Activated CD8-positive, alpha-beta T cell treated with anti-CD3 and anti-CD28 coated beads for 36 hours (primary cell): ENCODE results near the gene KLHL29. TPM values are rescaled to one million over a fixed set of nuclear protein-coding genes. Genes with fewer than 3 reads are reported as not detected.

Source experiments
- ATAC-seq: fragments of 200-7000 bp; cut with Tn5 transposase; one replicate; pipeline ENCODE4 v1.10.0; 2021; ENCODE audit warnings: mild to moderate bottlenecking, moderate library complexity
- CTCF ChIA-PET: fragments of 350-600 bp; sonication (Branson Sonifier 250); formaldehyde crosslinking; loops from one replicate; lab custom pipeline; 2021; ENCODE audit warnings: antibody characterized with exemption; lab: Charles Lee
- POLR2A ChIA-PET: fragments of 350-600 bp; sonication (Branson Sonifier 250); formaldehyde crosslinking; loops from one replicate; lab custom pipeline; 2021; ENCODE audit warnings: antibody characterized with exemption; lab: Charles Lee
- DNase-seq: peaks from one replicate; pipeline ENCODE4 v3.0.0-alpha.2; 2020
- H3K27ac Mint-ChIP-seq: one replicate; pipeline ENCODE4 v1.8.0; 2021; ENCODE audit warnings: mild to moderate bottlenecking, mixed read lengths
- H3K27me3 Mint-ChIP-seq: one replicate; pipeline ENCODE4 v1.8.0; 2021; ENCODE audit warnings: mixed read lengths
- H3K36me3 Mint-ChIP-seq: one replicate; pipeline ENCODE4 v1.8.0; 2021; ENCODE audit warnings: low read depth, mixed read lengths
- H3K4me1 Mint-ChIP-seq: one replicate; pipeline ENCODE4 v1.8.0; 2021; ENCODE audit warnings: low read depth, mixed read lengths
- H3K4me3 Mint-ChIP-seq: one replicate; pipeline ENCODE4 v1.8.0; 2021; ENCODE audit warnings: mild to moderate bottlenecking, moderate library complexity, mixed read lengths
- H3K9me3 Mint-ChIP-seq: one replicate; pipeline ENCODE4 v1.8.0; 2021; ENCODE audit warnings: mixed read lengths
- intact Hi-C: fragments of 100-400 bp; cut with micrococcal nuclease; formaldehyde crosslinking; loops from one replicate; pipeline ENCODE4 v1.10.0; 2022
- total RNA-seq, 2 experiments: library from RNA; stranded (reverse); gene quantifications; one replicate each; pipeline ENCODE4 v1.2.3, GENCODE V29; 2021
- TF ChIP-seq, protein P1 (sequence below): fragments of 200-600 bp; IDR thresholded peaks from one replicate; pipeline ENCODE4 v1.8.0; 2022; ENCODE audit warnings: antibody characterized with exemption, mild to moderate bottlenecking

The KLHL29 gene
- total RNA-seq, 2 experiments from 2014 or later: 1.0 to 1.2 TPM

DNA sequence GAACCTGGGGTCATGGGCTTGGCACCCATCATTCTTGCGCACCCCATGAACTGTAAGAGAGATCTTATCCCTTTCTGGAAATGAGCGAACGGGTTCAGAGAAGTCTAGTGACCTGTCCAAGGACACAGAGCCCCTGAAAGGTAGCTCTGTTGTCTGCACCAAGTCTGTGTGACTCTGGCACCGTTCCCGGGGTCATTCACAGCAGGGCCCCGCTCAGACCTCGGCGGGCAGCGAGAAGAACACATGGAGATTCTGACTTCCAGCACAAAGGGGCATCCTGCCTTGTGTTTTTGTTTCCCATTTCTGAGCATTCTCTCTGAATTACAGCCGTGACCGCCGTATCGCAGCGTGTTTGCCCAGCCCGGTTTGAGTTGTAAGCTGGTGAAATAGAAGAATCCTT lies 231.7 kb downstream of the KLHL29 start:
- TF ChIP-seq, protein P1, sequence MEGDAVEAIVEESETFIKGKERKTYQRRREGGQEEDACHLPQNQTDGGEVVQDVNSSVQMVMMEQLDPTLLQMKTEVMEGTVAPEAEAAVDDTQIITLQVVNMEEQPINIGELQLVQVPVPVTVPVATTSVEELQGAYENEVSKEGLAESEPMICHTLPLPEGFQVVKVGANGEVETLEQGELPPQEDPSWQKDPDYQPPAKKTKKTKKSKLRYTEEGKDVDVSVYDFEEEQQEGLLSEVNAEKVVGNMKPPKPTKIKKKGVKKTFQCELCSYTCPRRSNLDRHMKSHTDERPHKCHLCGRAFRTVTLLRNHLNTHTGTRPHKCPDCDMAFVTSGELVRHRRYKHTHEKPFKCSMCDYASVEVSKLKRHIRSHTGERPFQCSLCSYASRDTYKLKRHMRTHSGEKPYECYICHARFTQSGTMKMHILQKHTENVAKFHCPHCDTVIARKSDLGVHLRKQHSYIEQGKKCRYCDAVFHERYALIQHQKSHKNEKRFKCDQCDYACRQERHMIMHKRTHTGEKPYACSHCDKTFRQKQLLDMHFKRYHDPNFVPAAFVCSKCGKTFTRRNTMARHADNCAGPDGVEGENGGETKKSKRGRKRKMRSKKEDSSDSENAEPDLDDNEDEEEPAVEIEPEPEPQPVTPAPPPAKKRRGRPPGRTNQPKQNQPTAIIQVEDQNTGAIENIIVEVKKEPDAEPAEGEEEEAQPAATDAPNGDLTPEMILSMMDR: no peak
- Mint-ChIP-seq H3K36me3 (no peaks in the 10 kb centered on the region), H3K27me3 (peaks cover 5% of the 10 kb centered on the region), H3K9me3 (peaks cover 5% of the 10 kb centered on the region), H3K4me3 (no peak overlapping the region), H3K4me1 (peaks cover 13% of the 10 kb centered on the region), H3K27ac (no peak overlapping the region)
- POLR2A ChIA-PET: no interaction called here
- intact Hi-C loops: no loop called here
- CTCF ChIA-PET: interaction anchor here (1.7 kb wide), 1 partner anchor 9 kb away, joined by 3 read pairs; no protein-coding TSS in a partner anchor
- ATAC-seq (no peak), DNase-seq (no peak)

DNA sequence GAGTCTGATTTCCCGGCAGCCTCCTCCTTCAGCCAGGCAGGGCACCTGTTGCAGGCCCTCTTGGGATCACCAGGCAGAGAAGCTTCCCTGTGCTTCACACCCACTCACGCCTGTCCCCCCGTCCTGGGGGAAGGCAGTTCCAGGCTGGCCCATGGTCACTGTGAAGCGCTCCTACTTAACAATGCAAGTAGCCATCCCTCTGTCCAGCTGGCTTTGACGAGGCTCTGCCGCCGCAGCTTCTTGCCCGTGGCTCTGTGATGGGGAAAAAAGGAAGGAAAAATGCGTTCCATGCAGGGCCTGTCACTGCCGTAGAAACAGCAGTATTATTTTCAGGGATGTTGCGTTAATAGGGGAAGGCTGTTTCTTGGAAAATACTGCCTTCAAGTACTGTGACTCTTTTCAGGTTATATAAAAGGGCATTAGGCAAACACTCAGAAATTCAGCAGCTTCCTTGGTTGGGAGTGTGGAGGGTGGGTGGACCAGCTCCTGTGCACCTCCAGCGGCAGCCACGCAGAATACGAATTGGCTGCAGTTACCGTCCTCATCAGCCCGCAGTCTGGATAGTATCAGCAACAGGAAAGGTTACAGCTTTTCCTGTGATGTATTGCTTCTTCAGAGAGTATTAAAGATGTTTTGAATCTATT lies 232.3 kb downstream of the KLHL29 start:
- ATAC-seq: no peak
- Mint-ChIP-seq H3K4me3 (no peak overlapping the region), H3K27me3 (no peaks in the 10 kb centered on the region)

DNA sequence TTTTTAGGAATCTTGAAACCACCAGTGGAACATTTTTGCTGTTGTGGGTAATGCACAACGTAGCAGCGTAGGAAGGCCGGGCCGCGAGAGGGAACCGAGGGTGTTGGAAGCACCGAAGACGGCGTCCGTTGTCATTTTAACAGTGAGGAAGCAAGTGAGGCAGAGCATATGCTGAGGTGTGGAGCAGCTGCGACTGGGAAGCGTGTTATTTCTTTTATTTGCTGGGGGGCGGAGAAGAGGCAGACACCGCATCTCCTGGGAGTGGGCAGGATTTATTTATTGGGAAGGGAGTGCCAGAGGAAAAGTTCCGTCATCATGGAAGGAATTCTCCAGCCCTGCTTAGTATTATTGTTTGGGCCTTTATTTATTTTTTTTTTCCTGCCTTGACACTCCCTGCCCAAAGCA lies 232.8 kb downstream of the KLHL29 start:
- CTCF ChIA-PET: interaction anchor here (1.1 kb wide), 1 partner anchor 143 kb away, joined by 4 read pairs; no protein-coding TSS in a partner anchor
- H3K27me3 Mint-ChIP-seq: no peaks in the 10 kb centered on the region
- H3K27ac Mint-ChIP-seq: no peak overlapping the region
- ATAC-seq (no peak), DNase-seq (no peak)
- H3K4me1 Mint-ChIP-seq: peaks cover 13% of the 10 kb centered on the region
- TF ChIP-seq, protein P1: no peak
- no peak overlapping the region for H3K4me3 Mint-ChIP-seq
- no peaks in the 10 kb centered on the region for H3K36me3 Mint-ChIP-seq
- H3K9me3 Mint-ChIP-seq: no peaks in the 10 kb centered on the region
- intact Hi-C loops: no loop called here
- POLR2A ChIA-PET: no interaction called here

More for the DNA sequence above, 232.3 kb downstream of the KLHL29 start:
- no peak for DNase-seq
- TF ChIP-seq, protein P1: no peak
- CTCF ChIA-PET: interaction anchor here (1.1 to 1.7 kb wide), 2 partner anchors 8 to 144 kb away, joined by 3 to 4 read pairs; no protein-coding TSS in a partner anchor
- Mint-ChIP-seq H3K36me3 (no peaks in the 10 kb centered on the region), H3K4me1 (peaks cover 13% of the 10 kb centered on the region), H3K9me3 (no peaks in the 10 kb centered on the region), H3K27ac (no peak overlapping the region)
- intact Hi-C loops: no loop called here
- POLR2A ChIA-PET: no interaction called here

DNA sequence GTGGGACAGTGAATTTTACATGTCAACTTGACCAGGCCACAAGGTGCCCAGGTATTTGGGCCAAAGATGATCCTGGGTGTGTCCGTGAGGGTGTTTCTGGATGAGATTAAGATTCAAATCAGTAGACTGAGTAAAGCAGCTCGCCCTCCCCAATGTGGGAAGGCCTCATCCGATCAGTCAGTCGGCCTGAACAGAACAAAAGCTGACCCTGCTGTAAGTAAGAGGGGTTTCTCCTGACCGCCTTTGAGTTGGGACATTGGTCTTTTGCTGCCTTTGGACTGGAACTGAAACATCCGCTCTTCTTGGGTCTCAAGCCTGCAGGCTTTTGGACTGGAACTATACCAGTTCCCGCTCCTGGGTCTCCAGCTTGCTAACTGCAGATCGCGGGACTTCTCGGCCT lies 233.3 kb downstream of the KLHL29 start:
- no peak overlapping the region for H3K27ac Mint-ChIP-seq
- H3K4me3 Mint-ChIP-seq: no peak overlapping the region
- no peak for DNase-seq
- no peak for ATAC-seq
- POLR2A ChIA-PET: no interaction called here
- H3K9me3 Mint-ChIP-seq: no peaks in the 10 kb centered on the region
- H3K27me3 Mint-ChIP-seq: no peaks in the 10 kb centered on the region
- intact Hi-C loops: no loop called here
- H3K36me3 Mint-ChIP-seq: no peaks in the 10 kb centered on the region
- CTCF ChIA-PET: interaction anchor here (1.1 kb wide), 1 partner anchor 143 kb away, joined by 4 read pairs; no protein-coding TSS in a partner anchor
- TF ChIP-seq, protein P1: no peak
- H3K4me1 Mint-ChIP-seq: peaks cover 13% of the 10 kb centered on the region

DNA sequence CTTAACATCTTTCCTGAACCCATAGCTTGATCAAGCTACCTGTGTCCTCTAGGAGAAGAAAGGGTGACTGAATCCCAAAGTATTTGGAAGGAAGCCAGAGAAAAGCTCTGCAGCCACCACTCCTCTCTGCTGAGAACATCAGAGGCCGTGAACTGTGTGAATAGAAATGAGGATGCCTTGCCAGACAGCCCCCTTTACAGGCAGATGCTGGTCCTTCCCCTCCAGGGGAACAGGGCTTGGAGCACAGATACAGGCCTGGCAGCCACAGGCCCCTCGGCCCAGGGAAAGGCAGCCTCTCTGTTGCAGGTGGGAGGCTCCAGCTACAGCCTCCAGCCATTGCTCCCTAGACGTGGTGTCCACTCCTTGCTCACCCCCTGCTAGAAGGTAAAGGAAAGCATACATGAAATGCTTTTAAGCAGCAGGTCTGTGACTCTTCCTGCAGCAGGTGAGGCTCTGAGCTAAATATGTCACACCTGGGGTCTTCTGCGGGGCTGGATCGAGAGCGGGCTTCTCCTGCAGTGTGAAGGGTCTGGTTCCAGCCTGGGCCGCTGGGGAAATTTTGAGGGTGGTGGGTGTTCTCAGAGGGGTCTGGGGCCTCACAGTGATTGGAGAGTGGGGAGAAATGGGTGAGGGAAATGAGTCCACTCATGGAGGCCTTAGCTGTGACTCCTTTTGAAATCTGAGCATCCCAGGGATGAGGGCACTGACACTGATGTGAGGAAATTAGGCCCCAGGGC lies 234.0 kb downstream of the KLHL29 start:
- POLR2A ChIA-PET: no interaction called here
- no peak for ATAC-seq
- no peak for DNase-seq
- intact Hi-C loops: no loop called here
- H3K27me3 Mint-ChIP-seq: no peaks in the 10 kb centered on the region
- H3K36me3 Mint-ChIP-seq: no peaks in the 10 kb centered on the region
- H3K9me3 Mint-ChIP-seq: peaks cover 5% of the 10 kb centered on the region
- peaks cover 10% of the 10 kb centered on the region for H3K4me1 Mint-ChIP-seq
- H3K4me3 Mint-ChIP-seq: no peak overlapping the region
- CTCF ChIA-PET: no interaction called here
- H3K27ac Mint-ChIP-seq: no peak overlapping the region
- TF ChIP-seq, protein P1: no peak
